Upper lobe of left lung (tissue), 6 donors: Measurements from ENCODE around the gene GLRX2. TPM values are rescaled to one million over a fixed set of nuclear protein-coding genes. Genes with fewer than 3 reads are reported as not detected.

Experiments used
- ATAC-seq, 2 donors: fragments of 200-7000 bp; cut with Tn5 transposase; one replicate each; pipeline ENCODE4 v1.9.1; 2022; ENCODE audit warnings: mild to moderate bottlenecking in 2 of 2, moderate library complexity in 2 of 2; ENCODE audit not compliant: low FRiP score in 2 of 2
- DNase-seq, 2 donors: peaks; one replicate each; pipeline ENCODE4 v3.0.0-alpha.2; 2019 to 2020
- H3K27ac ChIP-seq, 4 donors: fragments of 200-600 bp; sonication (generic); one replicate each; pipeline ENCODE4 v1.5.1; 2016 to 2019
- H3K27me3 ChIP-seq, 4 donors: fragments of 200-600 bp; sonication (generic); one replicate each; pipeline ENCODE4 v1.5.1; 2017 to 2019
- H3K36me3 ChIP-seq, 4 donors: fragments of 200-600 bp; sonication (generic); one replicate each; pipeline ENCODE4 v1.5.1; 2016 to 2019
- H3K4me1 ChIP-seq, 4 donors: fragments of 200-600 bp; sonication (generic); one replicate each; pipeline ENCODE4 v1.5.1; 2018 to 2019
- H3K4me3 ChIP-seq, 4 donors: fragments of 200-600 bp; sonication (generic); one replicate each; pipeline ENCODE4 v1.5.1; 2017 to 2019; ENCODE audit warnings: mild to moderate bottlenecking in 2 of 4, moderate library complexity in 1 of 4
- H3K9me3 ChIP-seq, 4 donors: fragments of 200-600 bp; sonication (generic); one replicate each; pipeline ENCODE4 v1.5.1; 2018 to 2019
- CTCF ChIP-seq, 6 experiments: fragments of 450-650 bp in 4 of 6; fragments of 200-600 bp in 2 of 6; sonication (generic) in 2 of 6; IDR thresholded peaks; one replicate each; pipeline ENCODE4 v1.5.1; 2016 to 2019; ENCODE audit warnings: antibody characterized with exemption in 6 of 6
- EP300 ChIP-seq, 4 donors: sonication (generic); formaldehyde crosslinking; IDR thresholded peaks; one replicate each; pipeline ENCODE4 v1.5.1; 2017; ENCODE audit warnings: antibody characterized with exemption in 4 of 4, control low read depth in 2 of 4
- POLR2A ChIP-seq, 4 donors: fragments of 450-650 bp; IDR thresholded peaks; one replicate each; pipeline ENCODE4 v1.5.1; 2016 to 2017; ENCODE audit warnings: antibody characterized with exemption in 4 of 4, mild to moderate bottlenecking in 2 of 4
- POLR2AphosphoS5 ChIP-seq, 2 donors: sonication (generic); formaldehyde crosslinking; IDR thresholded peaks; one replicate each; pipeline ENCODE4 v1.5.1; 2017; ENCODE audit warnings: antibody characterized with exemption in 2 of 2
- WGBS, 2 donors: methylation state at CpG; one replicate each; pipeline ENCODE4 v1.1.5; 2017 to 2018; 5-methylcytosine and 5-hydroxymethylcytosine counted together
- total RNA-seq, 6 donors: library from RNA; depleted of rRNA in 4 of 6; stranded (reverse); fragments of >200 nt in 4 of 6; gene quantifications; one replicate each; pipeline versions ENCODE4 v1.1.0 to v1.2.1, GENCODE V29; 2016 to 2021
- donor health status: DM: no; HTN: no; CAD: no; lungs with moderate emphysema.
- donor health status: DM: no; HTN: yes; CAD: no; lungs with severe emphysema.

Gene GLRX2
- total RNA-seq: 10 to 100 TPM in 2 of 6 donors, 1 to 10 TPM in 4; 1.4 to 18.6 (median 6.6) TPM

- TF ChIP-seq POLR2AphosphoS5 (IDR thresholded peaks at IDR 0.05): peak; percentile 70 to 81
- TF ChIP-seq CTCF (IDR thresholded peaks at IDR 0.05): peak in 2 of 6 experiments; percentile 27 to 31
- TF ChIP-seq POLR2A (IDR thresholded peaks at IDR 0.05): peak in 3 of 4 donors; percentile 75 to 89 (median 84)
- no peak for TF ChIP-seq EP300 (IDR thresholded peaks at IDR 0.05)
- H3K9me3 ChIP-seq: no peaks in the 10 kb centered on the region
- peaks cover 7 to 18% (median 16%) of the 10 kb centered on the region in 4 donors for H3K4me1 ChIP-seq
- ATAC-seq (peak; percentile 96 to 98), DNase-seq (peak; percentile 93 to 97)
- H3K4me3 ChIP-seq: peak within 1 kb of the TSS; percentile 63 to 88 (median 75)
- H3K36me3 ChIP-seq: peaks cover 2 to 6% (median 4%) of the 10 kb centered on the region in 4 donors
- 0% methylated on average over 10 to 48 of the region's 73 CpGs for WGBS, 2 donors
- H3K27ac ChIP-seq: peak within 1 kb of the TSS; percentile 89 to 93 (median 91)
- H3K27me3 ChIP-seq: no peaks in the 10 kb centered on the region
Measured at GRCh38 chr1:193104907-193105820, at the start of gene GLRX2. Gene GLRX2 (minus strand): TSS chr1:193105414. CDS start chr1:193105382, 32 bp downstream.

- TF ChIP-seq CTCF (IDR thresholded peaks at IDR 0.05): no peak
- no peak for TF ChIP-seq EP300 (IDR thresholded peaks at IDR 0.05)
- no peak for TF ChIP-seq POLR2AphosphoS5 (IDR thresholded peaks at IDR 0.05)
- TF ChIP-seq POLR2A (IDR thresholded peaks at IDR 0.05): no peak
- 94 to 97% methylated on average over 1 of the region's 1 CpG for WGBS, 2 donors
- Histone ChIP-seq H3K9me3 (no peaks in the 10 kb centered on the region), H3K27ac (no peak overlapping the region), H3K4me1 (peaks cover 0 to 4% (median 0%) of the 10 kb centered on the region in 4 donors), H3K36me3 (peaks cover 0 to 82% (median 22%) of the 10 kb centered on the region in 4 donors), H3K27me3 (no peaks in the 10 kb centered on the region), H3K4me3 (no peak overlapping the region)
- ATAC-seq: no peak
- no peak for DNase-seq
Measured at GRCh38 chr1:193144999-193145398, 39.8 kb upstream of the GLRX2 start.

GRCh38 chr1:193144361-193144938, 39.2 kb upstream of the GLRX2 start:
- Histone ChIP-seq H3K9me3 (no peaks in the 10 kb centered on the region), H3K36me3 (peaks cover 0 to 82% (median 22%) of the 10 kb centered on the region in 4 donors), H3K27ac (no peak overlapping the region), H3K27me3 (no peaks in the 10 kb centered on the region), H3K4me1 (peaks cover 0 to 4% (median 0%) of the 10 kb centered on the region in 4 donors), H3K4me3 (no peak overlapping the region)
- WGBS, 2 donors: 63 to 76% methylated on average over 5 of the region's 5 CpGs
- DNase-seq (no peak), ATAC-seq (no peak)
- TF ChIP-seq POLR2A (IDR thresholded peaks at IDR 0.05) (no peak), CTCF (IDR thresholded peaks at IDR 0.05) (no peak), POLR2AphosphoS5 (IDR thresholded peaks at IDR 0.05) (no peak), EP300 (IDR thresholded peaks at IDR 0.05) (no peak)

GRCh38 chr1:193143285-193143684, 38.1 kb upstream of the GLRX2 start:
- ATAC-seq (no peak), DNase-seq (no peak)
- Histone ChIP-seq H3K27ac (no peak overlapping the region), H3K4me3 (no peak overlapping the region), H3K27me3 (no peaks in the 10 kb centered on the region), H3K9me3 (no peaks in the 10 kb centered on the region), H3K4me1 (peaks cover 0 to 4% (median 0%) of the 10 kb centered on the region in 4 donors), H3K36me3 (peaks cover 0 to 82% (median 17%) of the 10 kb centered on the region in 4 donors)
- TF ChIP-seq CTCF (IDR thresholded peaks at IDR 0.05) (peak in 3 of 6 experiments; percentile 12 to 17 (median 13)), POLR2A (IDR thresholded peaks at IDR 0.05) (no peak)
- 73 to 83% methylated on average over 1 of the region's 1 CpG for WGBS, 2 donors
